ENCODE results near the gene INSYN2A.

INSYN2A gene

DNA sequence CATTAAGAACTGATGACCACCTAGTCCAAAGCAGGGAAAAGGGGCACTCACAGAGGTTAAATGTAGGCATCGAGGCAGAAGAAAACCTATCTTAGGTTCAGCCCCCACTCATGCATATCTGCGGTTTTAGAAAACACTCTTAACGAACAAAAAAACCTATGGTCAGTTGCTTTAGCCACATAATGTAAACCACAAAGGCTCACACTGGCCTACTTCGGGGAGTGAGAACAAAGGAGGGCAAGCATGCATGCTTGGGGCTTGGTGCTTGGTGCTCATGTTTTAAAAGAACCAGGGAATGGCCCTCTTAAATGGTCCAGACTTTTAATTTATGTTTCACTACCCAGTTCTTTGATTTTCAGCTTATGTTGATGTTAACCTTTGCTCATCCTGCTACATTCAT is 14.2 kb downstream of the INSYN2A start:
- TF ChIP-seq GATA3 (IDR thresholded peaks at IDR 0.05; ENCODE audit: low read depth, low read length): no peak
- TF ChIP-seq GATA2 (IDR thresholded peaks at IDR 0.05; ENCODE audit: low read depth, low read length): no peak

- no peak for TF ChIP-seq GATA2 (IDR thresholded peaks at IDR 0.05; ENCODE audit: low read depth, low read length)
- TF ChIP-seq GATA3 (IDR thresholded peaks at IDR 0.05; ENCODE audit: low read depth, low read length): no peak
These were observed 16.7 kb downstream of the INSYN2A start for GRCh38 chr10:127179612-127180250.

GRCh38 chr10:127176649-127177048 is 19.7 kb downstream of the INSYN2A start:
- TF ChIP-seq GATA3 (IDR thresholded peaks at IDR 0.05; ENCODE audit: low read depth, low read length) (no peak), GATA2 (IDR thresholded peaks at IDR 0.05; ENCODE audit: low read depth, low read length) (no peak)

- no peak for TF ChIP-seq GATA3 (IDR thresholded peaks at IDR 0.05; ENCODE audit: low read depth, low read length)
These were observed 20.9 kb downstream of the INSYN2A start for GRCh38 chr10:127175357-127176110.

- TF ChIP-seq GATA3 (IDR thresholded peaks at IDR 0.05; ENCODE audit: low read depth, low read length) (no peak), GATA2 (IDR thresholded peaks at IDR 0.05; ENCODE audit: low read depth, low read length) (no peak)
These were observed 21.5 kb downstream of the INSYN2A start for GRCh38 chr10:127174866-127175265.

DNA sequence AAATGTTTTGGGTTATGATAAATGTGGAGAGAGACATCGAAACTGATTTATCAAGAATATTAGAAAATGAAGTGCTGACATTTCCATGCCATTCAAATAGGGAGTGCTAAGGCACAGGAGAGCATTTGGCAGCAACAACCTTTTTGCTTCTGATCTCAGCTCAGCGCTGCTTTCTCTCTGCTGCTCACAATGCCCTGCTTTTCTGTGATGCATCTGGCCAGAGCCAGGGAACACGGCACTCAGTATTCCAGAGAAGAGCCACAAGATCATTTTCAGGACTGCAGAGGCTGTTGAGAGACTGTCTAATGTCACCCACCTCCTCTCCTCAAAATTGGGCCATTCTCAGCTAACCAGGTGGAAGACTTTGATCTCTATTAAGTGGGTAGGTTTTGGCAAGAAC is 28.1 kb downstream of the INSYN2A start:
- TF ChIP-seq GATA3 (IDR thresholded peaks at IDR 0.05; ENCODE audit: low read depth, low read length) (no peak), GATA2 (IDR thresholded peaks at IDR 0.05; ENCODE audit: low read depth, low read length) (no peak)

DNA sequence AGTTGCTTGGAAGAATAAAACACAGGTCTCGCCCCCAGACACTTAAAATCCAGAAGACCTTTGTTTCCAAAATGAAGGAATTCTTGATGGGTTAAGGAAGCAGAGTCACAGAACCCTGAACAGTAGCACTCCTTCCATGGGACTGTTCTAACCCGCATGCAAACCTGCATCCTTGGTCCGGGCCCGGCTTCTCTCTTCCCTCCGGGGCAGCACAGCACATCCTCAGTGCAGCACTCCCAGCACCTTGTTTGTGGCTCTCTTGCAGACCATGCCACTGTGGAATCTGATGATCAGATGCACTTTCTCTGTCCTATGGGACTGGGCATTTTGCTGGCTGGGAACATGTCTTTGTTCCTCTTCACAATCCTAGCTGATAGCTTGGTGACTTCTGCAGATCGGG is 33.5 kb downstream of the INSYN2A start:
- TF ChIP-seq GATA2 (IDR thresholded peaks at IDR 0.05; ENCODE audit: low read depth, low read length) (no peak), GATA3 (IDR thresholded peaks at IDR 0.05; ENCODE audit: low read depth, low read length) (no peak)

DNA sequence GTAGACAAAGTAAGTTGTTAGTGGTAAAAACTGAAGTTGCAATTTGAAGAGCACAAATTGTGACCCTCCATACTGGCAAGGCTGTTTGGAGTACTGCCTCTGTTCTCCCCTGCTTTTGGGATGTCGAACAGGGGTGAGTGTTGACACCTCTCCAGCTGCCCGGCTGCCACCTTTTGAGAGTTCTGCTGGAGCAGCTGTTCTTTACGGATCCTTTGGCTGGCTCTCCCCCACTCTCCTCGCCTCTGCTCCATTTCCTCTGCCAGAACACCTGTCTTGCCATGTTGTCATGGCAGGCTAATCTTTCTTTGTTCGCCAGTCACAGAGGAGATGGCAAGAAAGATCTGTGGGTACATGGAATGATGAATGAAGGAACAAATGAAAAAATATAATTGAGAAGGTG is 34.9 kb downstream of the INSYN2A start:
- no peak for TF ChIP-seq GATA2 (IDR thresholded peaks at IDR 0.05; ENCODE audit: low read depth, low read length)
- no peak for TF ChIP-seq GATA3 (IDR thresholded peaks at IDR 0.05; ENCODE audit: low read depth, low read length)

GRCh38 chr10:127159648-127160245 is 36.6 kb downstream of the INSYN2A start:
- TF ChIP-seq GATA2 (IDR thresholded peaks at IDR 0.05; ENCODE audit: low read depth, low read length) (no peak), GATA3 (IDR thresholded peaks at IDR 0.05; ENCODE audit: low read depth, low read length) (no peak)

DNA sequence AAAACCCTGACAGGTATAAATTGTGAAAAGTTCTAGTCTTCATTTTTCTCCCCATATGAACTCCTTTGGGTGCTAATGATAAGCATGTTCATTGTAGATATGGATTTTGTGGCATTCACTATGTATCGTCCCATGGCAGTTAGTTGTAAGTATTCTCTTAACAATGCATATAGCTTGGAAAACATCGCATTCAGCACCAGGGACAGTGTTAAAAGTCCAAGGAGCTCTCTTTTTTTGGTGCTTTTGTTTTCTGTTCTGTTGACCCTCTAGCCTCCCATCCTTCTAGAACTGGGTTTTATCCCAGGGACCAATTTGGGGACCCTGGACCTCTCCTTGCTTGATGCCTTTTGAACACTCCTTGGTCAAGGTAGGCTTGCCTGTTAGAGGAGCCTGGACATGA is 37.7 kb downstream of the INSYN2A start:
- TF ChIP-seq GATA2 (IDR thresholded peaks at IDR 0.05; ENCODE audit: low read depth, low read length) (no peak), GATA3 (IDR thresholded peaks at IDR 0.05; ENCODE audit: low read depth, low read length) (no peak)

- TF ChIP-seq GATA3 (IDR thresholded peaks at IDR 0.05; ENCODE audit: low read depth, low read length): no peak
- no peak for TF ChIP-seq GATA2 (IDR thresholded peaks at IDR 0.05; ENCODE audit: low read depth, low read length)
These were observed 38.7 kb downstream of the INSYN2A start for GRCh38 chr10:127157506-127158200.

GRCh38 chr10:127157089-127157488 is 39.3 kb downstream of the INSYN2A start:
- TF ChIP-seq GATA2 (IDR thresholded peaks at IDR 0.05; ENCODE audit: low read depth, low read length) (no peak), GATA3 (IDR thresholded peaks at IDR 0.05; ENCODE audit: low read depth, low read length) (no peak)

DNA sequence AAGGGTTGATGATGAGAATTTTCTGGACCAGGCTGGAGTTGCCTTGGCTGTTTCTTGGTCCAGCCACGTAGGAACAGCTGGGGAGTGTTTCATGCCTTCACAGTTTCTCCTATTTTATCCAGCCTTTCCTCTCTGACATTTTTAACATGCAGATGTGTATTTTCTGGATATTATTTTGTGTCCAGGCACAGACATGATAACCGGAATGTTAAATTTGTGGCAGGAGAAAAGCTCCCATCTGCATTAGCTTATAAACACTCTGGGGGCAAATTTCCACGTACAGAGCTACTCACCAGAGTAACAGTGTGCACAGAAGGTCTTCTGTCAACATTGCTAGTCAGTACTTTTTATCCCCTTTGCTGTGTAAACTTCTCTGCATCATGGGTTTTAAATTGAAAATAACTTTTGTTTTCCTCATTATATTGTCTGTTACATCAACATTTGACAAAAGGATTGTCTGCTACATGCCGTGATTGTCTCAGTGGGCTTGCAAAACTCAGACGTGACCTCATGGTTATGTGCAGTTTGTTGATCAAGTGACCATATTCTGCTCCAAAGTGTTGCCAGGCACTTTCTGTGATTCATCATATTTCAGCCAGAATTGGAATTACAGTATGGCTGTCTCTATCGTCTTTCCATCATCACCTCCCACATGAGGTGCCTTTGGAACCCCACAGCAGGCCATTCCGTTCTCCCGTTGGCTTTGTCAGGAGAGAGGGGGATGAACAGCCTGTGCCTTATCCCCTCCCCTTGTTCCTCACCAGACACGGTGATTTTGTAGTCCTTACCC is 41.4 kb downstream of the INSYN2A start:
- TF ChIP-seq GATA2 (IDR thresholded peaks at IDR 0.05; ENCODE audit: low read depth, low read length) (no peak), GATA3 (IDR thresholded peaks at IDR 0.05; ENCODE audit: low read depth, low read length) (no peak)

- TF ChIP-seq GATA2 (IDR thresholded peaks at IDR 0.05; ENCODE audit: low read depth, low read length): no peak
- TF ChIP-seq GATA3 (IDR thresholded peaks at IDR 0.05; ENCODE audit: low read depth, low read length): no peak
These were observed 43.2 kb downstream of the INSYN2A start for GRCh38 chr10:127153181-127153580.
